GM21529 (cell line): Measurements from ENCODE around the gene TRIM2.

Experiments
- ATAC-seq: cut with Tn5 transposase; IDR thresholded peaks from one replicate; pipeline ENCODE4 v1.9.1; 2021; ENCODE audit not compliant: unreplicated experiment

The TRIM2 gene

GRCh38 chr4:153246446-153247115, 42.3 kb downstream of the TRIM2 start:
- ATAC-seq: no peak

DNA sequence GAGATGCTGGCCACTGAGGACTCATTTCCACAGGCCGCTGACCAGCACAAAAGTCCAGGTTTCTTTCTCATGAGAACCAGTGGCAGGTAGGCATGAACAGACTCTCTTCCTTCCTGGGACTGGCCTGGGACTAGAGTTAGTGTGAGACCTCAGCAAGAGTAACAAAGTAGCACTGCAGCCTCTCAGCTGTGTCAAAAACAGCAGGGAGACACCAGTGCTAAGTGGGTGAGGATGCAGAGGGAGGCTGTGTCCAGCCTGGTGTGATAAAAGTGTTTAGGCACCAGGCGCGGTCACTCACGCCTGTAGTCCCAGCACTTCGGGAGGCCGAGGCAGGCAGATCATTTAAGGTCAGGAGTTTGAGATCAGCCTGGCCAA, 42.9 kb downstream of the TRIM2 start:
- no peak for ATAC-seq

- no peak for ATAC-seq
These were observed 44.5 kb downstream of the TRIM2 start for GRCh38 chr4:153248641-153249198.

DNA sequence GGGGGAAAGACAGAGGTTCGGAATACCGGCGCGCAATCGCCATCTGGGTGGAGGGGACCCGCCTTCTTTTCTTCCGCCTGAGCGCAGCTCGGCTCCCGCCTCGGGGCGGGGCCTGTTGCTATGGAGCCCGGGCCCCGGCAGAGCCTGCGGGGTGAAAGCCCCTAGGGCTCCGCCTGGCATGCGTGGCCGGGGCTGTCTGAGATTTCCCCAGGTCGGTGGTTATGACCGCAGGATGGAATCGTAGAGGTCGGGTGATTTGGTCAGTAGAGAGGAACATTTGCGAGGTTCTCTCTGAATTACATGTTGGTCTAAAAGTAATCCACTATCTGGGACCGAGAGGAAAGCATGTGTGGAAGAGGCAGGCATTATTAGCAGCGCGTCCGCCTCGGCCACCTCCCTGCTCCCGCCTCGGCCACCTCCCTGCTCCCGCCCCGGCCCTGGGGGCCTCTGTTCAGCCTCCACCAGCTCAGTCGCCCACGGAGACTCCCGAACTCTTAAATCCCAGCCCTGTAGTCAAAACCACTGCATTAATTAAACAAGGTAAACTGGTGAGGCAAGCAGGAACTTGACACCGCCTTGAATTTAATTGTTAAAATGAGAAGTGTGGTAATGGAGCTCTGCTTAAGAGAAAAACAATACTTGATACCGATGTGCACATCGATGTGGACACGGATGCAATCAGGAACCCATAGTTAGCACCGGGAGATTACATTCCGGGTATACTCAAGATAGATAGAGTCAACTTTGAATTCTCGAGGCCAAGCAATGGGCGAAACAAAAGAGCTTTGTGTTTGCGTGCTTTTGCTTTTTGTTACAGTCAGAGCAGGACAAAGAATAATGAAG, 45.2 kb downstream of the TRIM2 start:
- peak; percentile 98 for ATAC-seq

DNA sequence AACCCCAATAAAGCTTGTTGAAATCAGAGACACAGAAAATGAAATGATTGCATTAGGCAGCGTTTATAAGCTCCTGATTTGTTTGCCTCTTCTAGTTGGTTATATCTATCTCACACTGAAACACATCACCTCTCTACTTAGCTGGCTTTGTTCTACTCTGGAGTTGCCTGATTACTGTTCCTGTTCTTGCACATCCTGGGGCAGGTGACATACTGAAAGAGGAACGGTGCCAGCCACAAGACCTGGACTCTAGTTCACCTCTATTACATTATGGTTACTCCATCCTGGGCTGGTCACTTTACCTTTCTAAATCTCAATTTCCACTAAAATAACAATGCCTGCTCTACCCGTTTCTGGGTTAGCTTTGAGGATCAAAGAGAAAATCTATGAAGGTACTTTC, 47.9 kb downstream of the TRIM2 start:
- peak; percentile 26 for ATAC-seq

DNA sequence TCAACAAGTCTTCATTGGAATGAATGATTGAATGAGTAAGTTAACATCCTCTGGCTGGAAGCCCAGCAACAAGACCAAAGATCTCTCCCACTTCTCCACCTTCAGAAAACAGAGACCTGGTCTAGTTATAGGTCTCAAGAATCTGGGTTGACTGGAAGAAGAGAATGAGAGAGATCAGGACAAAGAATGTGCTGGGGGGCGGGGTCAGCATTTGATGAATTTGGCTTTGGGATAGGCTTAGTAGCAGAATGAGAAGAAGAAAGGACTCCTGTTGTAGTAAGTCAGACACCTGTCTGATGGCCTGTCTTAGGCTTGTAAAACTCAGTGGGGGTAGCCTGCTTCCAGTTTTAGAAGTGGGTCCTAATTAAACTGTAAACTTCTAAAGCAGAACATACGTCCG, 51.0 kb downstream of the TRIM2 start:
- ATAC-seq: no peak

DNA sequence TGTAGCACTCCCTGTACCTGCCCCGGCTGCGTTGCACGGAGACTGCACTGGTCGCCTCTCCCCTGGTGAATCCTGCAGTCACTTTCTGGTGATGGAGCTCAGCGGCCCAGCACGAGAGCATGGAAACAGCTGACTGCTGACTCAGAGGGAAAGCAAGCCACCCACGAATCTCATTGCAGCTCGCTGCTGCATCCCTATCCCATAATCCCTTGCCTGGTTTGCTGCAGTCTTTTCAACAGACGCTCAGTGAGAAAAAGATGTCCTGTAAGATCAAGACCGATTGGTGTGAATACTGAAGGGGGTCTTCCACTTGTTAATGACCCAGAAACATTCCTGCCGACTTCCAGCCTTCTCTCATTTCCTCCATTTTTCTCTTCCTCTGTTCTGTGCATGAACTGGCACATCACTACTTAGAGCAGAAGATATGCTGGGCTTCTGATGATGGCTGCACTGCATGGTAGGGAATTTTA, 52.9 kb downstream of the TRIM2 start:
- ATAC-seq: peak; percentile 72

DNA sequence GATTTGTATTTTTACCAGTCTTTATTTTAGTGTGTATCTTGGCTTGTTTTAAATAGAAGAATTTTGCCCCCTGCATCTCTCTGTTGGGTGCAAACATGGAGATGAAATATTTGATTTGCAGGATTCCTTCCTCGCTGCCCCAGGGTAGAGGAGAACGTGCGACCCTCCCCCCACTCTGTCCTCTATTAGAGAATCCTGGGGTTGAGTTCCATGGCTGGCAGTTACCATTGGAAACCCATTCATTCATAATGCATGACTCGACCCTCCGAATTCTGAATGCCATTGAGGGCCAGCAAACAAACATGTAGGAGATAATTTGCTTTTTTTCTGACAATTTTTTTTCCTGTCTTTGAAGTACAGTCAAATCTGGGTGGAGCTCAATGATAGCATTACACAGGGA, 53.7 kb downstream of the TRIM2 start:
- no peak for ATAC-seq

DNA sequence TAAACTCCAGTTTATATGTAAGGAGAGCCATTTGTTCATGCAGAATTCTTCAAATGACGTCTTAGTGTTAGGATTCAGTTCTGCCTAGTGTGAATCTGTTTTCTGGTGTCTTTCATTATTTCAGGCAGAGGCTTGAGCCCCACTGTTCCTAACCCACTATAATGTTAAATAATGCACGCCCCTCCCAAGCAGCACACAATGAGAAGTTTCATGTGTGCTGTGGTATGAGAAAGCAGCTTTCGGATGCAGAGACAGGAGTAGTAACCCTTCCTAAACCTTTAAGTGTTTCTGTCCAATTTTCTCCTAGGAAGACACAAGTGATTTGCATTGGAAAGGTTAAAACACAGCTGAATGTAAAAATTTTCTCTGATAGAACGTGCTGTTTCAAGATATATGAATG, 54.5 kb downstream of the TRIM2 start:
- ATAC-seq: no peak

GRCh38 chr4:153259661-153260060, 55.4 kb downstream of the TRIM2 start:
- ATAC-seq: no peak

DNA sequence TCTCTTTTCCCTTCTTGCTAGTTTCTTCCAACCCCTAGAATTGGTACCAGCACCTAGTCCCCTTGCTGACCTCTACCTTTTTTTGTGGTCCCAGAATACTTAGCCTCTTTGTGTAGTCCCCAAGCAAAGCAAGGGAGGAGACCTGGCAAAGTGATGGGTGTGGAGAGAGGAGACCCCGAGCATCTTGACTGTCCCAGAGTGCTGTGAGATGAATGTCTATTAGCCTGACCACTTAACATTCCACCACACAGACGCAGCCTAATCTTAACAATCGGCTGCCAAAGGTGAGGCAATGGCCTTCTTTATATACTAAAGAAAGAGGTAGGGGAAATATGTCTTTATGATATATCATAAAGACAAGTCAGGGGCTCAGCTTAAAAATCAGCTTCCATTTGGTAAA, 55.9 kb downstream of the TRIM2 start:
- ATAC-seq: no peak

GRCh38 chr4:153260553-153261300, 56.5 kb downstream of the TRIM2 start:
- ATAC-seq: no peak

DNA sequence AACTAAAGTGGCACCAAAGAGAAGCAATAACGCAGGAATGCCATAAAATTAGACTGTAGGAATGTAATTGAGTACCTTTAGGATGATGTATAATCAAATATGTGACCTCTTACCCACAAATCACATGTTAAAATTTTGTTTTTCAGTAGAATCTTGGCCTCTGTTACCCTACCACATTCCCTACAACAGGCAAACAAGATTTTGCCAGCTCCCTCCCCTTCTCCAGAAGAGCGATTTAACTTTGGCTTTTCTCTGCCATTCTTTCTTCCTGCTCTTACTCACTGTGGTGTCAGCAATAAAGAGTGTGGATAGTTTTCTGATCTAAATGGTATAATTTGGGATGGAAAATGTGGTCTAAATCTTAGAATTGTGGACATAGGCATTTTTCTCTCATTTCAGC, 57.2 kb downstream of the TRIM2 start:
- no peak for ATAC-seq

- no peak for ATAC-seq
These were observed 57.7 kb downstream of the TRIM2 start for GRCh38 chr4:153261914-153262313.

- ATAC-seq: no peak
These were observed 61.2 kb downstream of the TRIM2 start for GRCh38 chr4:153265306-153266047.

- ATAC-seq: no peak
These were observed 62.7 kb downstream of the TRIM2 start for GRCh38 chr4:153266988-153267387.

GRCh38 chr4:153267890-153268289, 63.6 kb downstream of the TRIM2 start:
- ATAC-seq: no peak

DNA sequence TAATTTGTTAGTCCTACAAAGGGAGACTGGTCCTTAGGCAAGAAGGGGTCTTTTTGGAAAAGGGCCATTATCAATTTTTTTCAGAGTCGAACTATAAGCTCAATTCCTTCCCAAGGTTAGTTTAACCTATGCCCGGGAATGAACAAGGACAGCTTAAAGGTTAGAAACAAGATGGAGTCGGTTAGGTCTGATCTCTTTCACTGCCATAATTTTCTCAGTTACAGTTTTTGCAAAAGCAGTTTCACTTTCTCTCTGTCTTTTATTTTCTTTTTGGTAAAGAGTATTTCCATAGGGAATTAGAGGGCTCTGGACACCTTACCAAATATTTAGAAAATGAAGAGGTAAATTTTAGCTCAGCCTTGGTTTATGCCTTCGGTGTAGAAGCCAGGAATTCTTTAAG, 64.1 kb downstream of the TRIM2 start:
- no peak for ATAC-seq

DNA sequence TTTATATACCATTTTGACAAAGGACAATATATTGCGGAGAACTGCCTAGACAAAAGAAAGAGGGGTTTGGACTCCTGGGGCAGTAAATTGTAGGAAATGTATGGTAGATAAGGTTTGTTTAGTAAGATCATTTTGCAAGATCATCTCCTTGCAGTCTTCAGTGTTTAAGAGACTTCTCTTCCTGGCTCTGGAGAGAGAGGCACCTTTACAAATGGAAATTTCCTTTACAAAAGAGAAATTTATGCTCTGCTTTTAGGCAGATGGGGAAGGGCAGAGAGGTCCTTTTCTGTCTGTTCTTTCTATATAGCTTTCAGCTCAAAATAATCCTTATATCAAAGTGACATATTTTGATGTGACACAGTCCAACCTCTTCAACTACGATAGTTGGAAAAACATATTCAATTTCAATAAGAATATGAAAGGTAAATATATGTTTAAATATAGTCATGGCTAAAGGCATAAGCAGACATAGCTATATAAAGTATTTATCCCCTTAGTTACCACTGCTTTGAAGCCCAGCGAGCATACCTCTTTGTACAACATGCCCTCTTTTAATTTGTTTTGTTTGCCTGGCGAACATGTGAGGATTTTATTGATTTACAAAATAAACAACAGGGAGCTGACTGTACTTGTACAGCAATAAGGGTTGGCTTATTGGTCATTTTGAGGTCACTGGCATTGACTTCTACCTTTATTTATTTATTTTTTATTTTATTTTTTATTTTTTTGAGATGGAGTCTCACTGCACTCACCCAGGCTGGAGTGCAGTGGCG, 65.2 kb downstream of the TRIM2 start:
- no peak for ATAC-seq

DNA sequence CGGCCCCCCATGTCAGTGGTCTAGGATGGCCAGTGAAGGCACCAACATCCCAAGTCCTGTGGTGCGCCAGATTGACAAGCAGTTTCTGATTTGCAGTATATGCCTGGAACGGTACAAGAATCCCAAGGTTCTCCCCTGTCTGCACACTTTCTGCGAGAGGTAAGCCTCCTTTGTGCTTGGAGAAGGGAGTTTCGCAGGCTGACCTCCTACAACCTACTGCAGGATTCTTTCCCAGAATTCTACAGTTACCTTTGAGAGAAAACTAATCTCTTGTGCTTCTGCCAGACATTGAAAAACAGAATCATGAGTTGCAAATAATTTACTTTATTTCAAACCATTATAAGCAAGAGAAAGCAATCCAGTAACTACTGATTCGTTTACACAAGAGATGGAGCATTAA, 66.1 kb downstream of the TRIM2 start:
- no peak for ATAC-seq
